SHP77 (cell line): ENCODE data around the gene IPO4.
"Not testable (repeated sequence)": the region's sequence is repeated elsewhere in the genome, so short reads cannot be mapped to it uniquely, and the experiment has no call there.

ENCODE experiments used
- DNase-seq, 2 experiments: peaks; one replicate each; lab custom pipeline; 2025; lab: John Stamatoyannopoulos, UW

Gene IPO4

DNA sequence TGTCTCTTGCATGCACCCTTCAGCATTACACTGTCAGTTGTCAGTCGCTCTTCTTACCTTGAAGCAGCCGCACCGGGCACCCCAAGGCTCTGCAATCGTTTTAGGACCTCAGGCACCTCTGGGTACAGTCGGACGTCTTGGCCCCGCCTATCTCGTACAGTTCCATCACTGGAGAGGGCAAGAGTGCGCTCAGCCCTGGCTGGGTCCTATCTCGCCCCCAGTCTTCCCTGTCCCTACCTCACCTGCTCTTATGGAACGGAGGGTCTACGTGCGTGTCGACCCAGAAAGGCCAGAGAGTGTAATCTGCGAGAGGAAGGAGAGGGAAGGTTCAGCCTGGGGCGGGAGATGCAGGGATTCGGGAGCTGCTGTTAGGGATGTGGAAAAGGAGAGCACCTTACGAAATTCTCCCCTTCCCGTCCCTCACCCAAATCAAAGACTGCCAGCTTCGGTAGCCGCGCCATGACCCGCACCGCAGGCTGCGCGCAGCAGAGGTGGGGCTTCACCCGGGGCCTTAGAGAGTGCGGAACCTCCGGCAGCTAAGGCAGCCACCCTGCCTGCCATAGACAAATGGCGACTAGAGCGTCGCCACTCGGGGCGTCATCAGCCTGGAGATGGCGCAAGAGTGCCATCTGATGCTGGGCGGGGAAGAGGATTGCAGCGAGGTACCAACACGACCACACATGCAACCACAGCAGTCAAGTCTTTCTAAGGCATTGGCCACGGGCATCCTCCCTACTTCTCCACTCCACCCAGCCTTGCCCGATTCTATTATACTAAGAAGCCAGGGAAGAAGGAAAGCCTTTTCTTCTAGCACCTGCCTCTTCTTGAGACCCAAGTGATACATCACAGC, 27.1 kb upstream of the IPO4 start, which contains the start of gene MDP1:
Gene MDP1, minus strand, starts transcription at position 572 of the 850 bp plus-strand sequence. Its CDS starts 111 bp downstream, at position 461.
- DNase-seq = peak; percentile 88 to 91

DNA sequence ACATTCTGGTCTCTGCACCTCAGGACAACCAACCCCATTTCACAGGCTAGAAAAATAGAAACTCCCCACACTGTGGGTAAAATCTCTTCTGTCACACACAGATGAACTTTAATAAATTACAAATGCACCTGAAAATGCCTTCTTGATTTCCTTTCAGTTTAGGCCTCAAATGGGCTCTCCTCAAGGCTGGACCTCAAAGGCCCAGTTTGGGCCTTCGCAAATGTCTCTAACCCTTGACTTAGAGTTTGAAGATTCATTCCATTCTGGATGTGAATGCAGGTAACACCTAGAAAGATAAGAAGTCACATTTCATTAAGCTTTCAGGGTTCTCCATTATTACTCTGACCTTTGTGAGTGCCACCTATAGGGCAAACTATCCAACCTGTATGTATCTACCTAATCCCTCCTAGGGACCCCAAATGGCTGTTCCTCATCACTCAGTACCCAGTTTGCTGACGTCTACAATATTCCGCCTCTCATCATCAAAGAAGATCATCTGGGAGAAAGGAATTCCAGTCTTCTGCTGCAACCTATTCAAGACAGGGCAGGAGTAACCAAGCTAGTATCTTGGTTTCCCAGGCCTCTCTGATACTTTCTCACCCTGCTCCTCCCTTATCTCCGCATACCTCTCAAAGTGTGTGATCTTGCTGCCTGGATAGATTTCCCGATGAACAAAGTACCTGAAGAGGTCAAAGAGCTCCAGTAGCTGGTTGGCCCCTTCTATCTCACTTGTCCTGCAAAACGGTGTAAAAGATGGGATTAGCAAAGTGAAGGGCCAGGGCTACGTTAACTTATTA, 25.4 kb upstream of the IPO4 start:
- DNase-seq = no peak

DNA sequence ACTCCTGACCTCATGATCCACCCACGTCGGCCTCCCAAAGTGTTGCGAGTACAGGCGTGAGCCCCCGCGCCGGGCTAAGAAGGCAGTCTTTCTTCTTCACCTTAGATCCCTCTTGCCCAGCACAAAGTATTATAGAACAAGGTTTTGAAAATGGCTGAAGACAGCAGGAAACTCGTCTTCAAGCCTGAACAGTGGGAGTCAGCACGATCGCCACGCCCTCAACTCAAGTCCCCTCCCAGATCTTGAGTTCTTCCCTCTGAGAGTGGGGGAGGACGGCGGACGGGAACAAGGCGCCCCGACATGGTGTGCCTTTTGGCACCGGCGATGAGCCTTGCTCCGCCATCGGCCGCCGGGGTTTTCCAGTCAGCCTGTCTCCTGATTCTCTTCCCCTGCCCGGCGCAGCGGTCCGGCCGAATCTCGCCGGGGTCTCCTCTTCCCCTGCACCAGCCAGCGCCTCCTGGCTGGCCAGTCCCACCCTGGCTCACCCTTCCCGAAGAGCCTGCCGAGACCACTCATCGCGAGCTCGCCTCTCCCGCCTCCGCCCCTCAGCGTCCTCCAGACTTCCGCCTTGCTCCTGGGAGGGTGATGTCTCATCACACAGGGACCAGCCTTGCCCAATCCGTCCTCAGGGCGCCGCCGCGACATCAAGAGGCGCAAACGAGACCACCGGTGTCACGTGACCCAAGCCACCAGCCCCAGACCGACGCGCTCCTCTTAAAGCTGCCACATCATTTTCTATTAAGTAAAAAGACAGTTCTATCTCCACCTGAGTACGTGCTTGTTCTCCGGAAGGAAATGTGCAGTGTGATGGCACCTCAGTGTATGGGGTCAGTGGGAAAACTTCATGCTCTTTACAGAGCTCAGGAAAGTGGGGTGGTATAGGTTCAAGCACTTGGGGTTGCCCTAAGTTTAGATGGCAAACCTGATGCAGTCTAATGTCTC, 24.6 kb upstream of the IPO4 start, which contains the start of gene CHMP4A:
Gene CHMP4A, minus strand, starts transcription at position 565 of the 942 bp plus-strand sequence. Its CDS starts 49 bp downstream, at position 516.
- peak; percentile 98 to 99 for DNase-seq

DNA sequence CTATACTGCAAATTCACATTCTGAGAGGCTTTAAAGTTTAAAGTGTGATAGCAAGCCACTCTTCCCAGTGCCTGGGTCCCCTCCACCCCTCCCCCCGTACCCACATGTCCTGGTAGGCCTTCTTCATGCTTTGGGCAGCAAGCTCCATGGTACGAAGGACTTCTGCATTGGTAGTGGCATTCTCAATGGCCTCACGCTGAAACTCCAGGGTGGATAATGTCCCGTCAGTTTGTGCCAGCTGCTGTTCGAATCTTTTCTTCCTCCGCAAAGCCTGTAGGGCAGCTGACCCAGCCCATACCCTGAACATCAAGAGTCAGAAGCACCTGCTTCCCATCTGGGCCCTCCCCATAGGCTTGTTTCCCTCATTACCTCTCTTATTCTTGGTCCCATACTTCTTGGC, 22.7 kb upstream of the IPO4 start:
- DNase-seq = no peak

- DNase-seq = no peak
Measured at GRCh38 chr14:24207625-24208024, 19.0 kb upstream of the IPO4 start.

GRCh38 chr14:24207104-24207551, 18.5 kb upstream of the IPO4 start:
- DNase-seq = no peak

DNA sequence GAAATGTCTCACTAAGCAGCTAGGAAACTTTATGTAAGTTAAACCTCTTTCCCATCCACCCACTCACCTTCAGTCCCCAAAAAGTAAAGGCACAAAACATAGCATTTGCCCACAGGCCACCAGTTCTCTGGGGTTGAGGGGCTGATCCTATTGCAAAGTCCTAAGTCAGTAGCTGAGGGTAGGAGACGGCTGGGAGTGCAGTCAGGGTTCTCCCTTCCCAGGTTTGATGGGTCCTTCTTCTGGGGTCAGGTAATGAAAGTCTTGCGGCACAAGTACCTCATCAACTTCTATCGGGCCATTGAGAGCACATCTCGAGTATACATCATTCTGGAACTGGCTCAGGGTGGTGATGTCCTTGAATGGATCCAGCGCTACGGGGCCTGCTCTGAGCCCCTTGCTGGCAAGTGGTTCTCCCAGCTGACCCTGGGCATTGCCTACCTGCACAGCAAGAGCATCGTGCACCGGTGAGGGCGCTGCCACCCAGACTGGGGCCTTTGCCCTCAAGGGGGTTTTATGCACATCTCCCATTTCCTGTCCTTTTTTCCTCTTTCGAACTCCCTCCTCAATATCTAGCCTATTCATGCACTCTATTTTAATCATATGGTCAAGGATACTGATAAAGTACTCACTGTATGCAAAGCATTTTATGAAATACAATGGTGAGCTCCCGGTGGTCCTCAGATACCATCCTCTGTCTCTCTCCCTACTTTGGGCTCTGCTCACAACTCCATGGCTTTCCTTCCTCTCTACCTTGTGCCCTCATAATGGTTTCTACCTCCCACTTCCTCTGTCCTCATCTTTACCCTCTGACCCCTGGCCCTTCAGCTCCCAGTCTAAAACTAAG, 17.9 kb upstream of the IPO4 start:
- no peak for DNase-seq

DNA sequence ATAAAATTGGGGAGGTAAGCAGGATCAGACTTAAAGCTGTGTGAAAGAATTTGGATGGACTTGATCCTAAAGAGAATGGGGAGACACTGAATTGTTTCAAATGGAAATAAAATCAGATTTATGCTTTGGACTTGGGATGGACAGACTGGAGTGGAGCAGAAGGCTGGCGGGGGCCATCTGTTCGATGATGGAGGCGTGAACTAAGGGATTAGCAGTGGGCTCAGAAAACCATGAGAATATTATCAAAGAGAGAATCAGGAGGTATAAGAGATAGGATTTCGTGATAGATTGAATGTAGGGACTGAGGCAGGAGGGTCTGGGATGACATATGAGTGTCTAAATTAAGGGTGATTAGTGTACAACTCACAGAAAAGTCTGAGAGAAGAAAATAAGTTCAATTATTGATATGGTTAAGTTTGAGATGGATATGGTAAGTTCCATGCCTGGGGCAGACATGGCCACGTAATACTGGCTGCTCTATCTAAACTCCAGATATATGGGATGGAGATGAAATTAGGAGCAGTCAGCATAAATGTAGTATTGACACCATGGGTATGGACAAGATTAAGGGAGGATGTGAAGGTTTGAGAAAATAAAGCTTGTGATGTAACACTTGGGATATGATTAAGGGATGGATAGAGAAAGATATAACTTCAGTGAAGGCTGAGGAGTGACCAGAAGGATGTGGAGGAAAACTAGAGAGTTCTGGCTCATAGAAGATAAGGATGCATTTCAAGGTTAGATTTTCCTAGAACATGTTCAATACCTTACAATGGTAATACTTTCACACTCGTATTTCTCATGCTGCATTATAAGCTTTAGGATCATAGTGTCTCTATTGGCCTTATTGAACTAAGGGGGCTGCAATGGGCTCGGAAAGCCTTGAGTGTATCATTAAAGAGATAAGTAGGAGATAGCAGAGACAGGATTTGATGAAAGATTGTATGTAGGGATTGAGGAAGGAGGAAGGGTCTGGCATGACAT, 15.8 kb upstream of the IPO4 start:
- DNase-seq = no peak

DNA sequence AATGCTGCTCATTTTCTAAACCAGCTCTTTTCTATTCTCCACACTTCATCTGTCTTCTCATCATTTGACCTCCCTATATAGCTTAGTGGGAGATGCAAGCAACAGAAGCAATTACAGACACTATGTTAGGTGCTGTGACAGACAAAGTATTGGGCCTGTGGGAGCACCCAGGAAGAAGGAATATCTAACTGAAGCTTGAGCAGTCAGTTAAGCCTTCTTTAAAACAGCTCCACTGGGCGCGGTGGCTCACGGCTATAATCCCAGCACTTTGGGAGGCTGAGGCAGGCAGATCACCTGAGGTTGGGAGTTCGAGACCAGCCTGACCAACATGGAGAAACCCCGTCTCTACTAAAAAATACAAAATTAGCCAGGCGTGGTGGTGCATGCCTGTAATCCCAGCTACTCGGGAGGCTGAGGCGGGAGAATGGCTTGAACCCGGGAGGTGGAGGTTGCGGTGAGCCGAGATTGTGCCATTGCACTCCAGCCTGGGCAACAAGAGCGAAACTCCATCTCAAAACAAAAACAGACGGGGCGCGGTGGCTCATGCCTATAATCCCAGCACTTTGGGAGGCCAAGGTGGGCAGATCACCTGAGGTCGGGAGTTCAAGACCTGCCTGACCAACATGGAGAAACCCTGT, 14.8 kb upstream of the IPO4 start:
- not testable (repeated sequence) for DNase-seq

DNA sequence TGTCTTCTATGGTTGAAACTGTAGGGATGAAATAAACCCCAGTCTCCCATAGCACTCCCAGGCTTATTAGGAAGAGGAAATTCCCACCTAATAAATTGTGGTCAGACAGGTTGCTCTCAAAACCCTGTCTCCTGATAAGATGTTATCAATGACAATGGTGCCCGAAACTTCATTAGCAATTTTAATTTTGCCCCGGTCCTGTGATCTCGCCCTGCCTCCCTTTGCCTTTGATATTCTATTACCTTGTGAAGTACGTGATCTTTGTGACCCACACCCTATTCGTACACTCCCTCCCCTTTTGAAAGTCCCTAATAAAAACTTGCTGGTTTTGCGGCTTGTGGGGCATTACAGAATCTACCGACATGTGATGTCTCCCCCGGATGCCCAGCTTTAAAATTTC, 13.9 kb upstream of the IPO4 start:
- DNase-seq = not testable (repeated sequence)

- DNase-seq = no peak
Measured at GRCh38 chr14:24198814-24199524, 10.4 kb upstream of the IPO4 start.

GRCh38 chr14:24197056-24197450, 8.4 kb upstream of the IPO4 start:
- DNase-seq = no peak

DNA sequence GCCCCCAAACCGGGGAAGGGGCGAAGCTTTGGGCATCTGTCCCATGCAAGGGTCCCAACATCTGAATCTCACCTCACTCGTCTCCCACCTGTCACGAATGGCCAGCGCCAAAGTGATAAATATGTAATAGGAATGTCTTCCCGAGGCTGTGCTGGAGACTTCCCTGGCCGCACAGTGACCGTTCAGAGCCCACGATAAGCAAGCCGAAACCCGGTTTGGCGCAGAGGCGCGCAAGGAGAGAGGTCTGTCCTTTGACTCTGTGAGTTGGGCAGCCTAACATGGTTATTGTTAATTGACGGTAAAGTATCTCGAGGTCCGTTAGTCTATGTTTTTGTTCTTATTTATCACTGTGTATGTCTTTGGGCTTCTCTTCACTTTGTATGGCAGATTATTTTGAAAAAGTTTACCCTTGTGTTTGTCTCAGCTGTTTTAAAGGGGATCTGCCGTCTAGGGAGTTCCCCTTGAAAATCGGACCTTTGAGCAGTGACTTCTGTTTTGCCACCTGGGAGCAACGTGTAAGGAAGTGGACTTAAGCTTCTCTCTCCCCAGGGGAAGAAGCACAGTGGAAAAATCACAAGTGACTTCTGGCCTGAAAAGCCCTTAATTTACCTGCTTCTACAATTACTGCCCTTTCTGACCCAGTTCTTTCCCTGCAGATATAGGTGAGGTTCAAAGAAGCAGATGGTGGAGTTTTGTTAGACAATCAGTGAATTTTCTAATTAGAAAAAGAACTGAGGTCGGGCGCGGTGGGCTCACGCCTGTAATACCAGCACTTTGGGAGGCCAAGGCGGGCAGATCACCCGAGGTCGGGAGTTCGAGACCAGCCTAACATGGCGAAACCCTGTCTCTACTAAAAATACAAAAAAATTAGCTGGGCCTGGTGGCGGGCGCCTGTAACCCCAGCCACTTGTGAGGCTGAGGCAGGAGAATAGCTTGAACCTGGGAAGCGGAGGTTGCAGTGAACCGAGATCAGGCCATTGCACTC, 7.7 kb upstream of the IPO4 start:
- peak; percentile 12 to 25 for DNase-seq

DNA sequence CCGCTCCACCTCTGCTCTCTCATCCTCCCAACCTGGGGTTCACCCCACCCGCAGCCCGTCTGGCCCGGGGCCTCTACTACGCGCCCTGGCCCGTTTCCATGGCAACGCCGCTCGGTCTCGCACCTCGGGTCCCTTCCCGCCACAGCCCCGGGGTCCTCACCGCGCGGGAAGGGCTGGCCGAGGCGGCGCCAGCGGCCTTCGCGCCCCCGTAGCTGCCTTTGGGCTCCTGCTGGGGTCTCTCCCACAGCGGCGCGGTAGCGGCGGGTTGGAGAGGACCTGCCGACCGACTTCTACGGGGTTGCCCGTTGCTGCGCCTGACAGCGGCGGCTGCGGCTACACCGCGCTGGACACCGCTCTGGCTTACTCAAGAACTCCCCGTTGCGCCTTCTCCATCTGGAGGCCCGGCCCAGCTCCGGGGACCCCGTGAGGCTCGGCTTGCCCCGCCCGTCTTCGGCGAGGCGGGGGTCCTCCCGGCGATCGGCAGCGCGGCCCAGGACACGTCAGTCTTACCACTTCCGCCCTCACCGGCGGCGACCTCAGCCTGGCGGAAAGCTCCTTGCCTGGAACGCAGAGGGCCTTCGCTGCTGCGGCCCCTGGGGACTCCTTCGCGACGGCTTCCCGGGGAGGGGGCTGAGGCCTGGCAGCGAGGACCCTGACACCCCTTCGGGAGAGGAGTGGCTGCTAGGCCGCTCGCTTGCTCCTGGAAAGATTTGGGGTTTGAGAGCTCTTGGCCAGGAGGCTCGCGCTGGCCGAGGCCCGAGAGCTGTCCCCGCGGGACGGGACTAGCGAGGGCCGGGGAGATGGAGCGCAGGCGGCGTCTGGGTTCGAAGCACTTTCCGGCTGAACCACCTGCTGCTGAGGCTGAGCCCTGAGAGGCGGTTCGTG, 6.8 kb upstream of the IPO4 start, which contains the start of gene TM9SF1:
Gene TM9SF1, minus strand, starts transcription at position 256 of the 885 bp plus-strand sequence. CDS start 422 bp downstream, outside the sequence.
- DNase-seq = peak; percentile 82 to 88

- no peak for DNase-seq
Measured at GRCh38 chr14:24194873-24195185, 6.2 kb upstream of the IPO4 start.
